A673 (cell line): ENCODE results near the gene SFMBT2. TPM values are rescaled to one million over a fixed set of nuclear protein-coding genes. Genes with fewer than 3 reads are reported as not detected.

Source experiments
- BruUV-seq: library from RNA; stranded (reverse); fragments of 400-500 nt; replicated peaks from 2 replicates; lab custom pipeline; 2021; lab: Mats Ljungman, UMichigan
- CTCF ChIA-PET: fragments of 300-600 bp; sonication (Branson Sonifier 250); formaldehyde crosslinking; loops from one replicate; lab custom pipeline; 2022; ENCODE audit warnings: antibody characterized with exemption; lab: Charles Lee
- POLR2A ChIA-PET: fragments of 300-600 bp; sonication (Branson Sonifier 250); formaldehyde crosslinking; loops from one replicate; lab custom pipeline; 2022; ENCODE audit warnings: antibody characterized with exemption; ENCODE audit not compliant: low non-redundant PET; lab: Charles Lee
- DNase-seq: peaks from one replicate; pipeline ENCODE4 v3.0.0-alpha.2; 2015; ENCODE audit warnings: low spot score
- H3K27ac ChIP-seq: fragments of 200-600 bp; sonication (generic); 2 replicates; pipeline ENCODE4 v1.5.1; 2016; ENCODE audit warnings: mixed run types, low read depth, mild to moderate bottlenecking, mixed read lengths, antibody characterized with exemption, low read length; ENCODE audit not compliant: poor library complexity, severe bottlenecking
- H3K27me3 ChIP-seq: fragments of 200-600 bp; sonication (generic); replicated peaks from 2 replicates; pipeline ENCODE4 v1.6.1; 2017; ENCODE audit warnings: mixed run types, low read depth, mild to moderate bottlenecking, mixed read lengths, antibody characterized with exemption, low read length; ENCODE audit not compliant: insufficient read depth, poor library complexity
- H3K36me3 ChIP-seq: fragments of 200-600 bp; sonication (generic); 2 replicates; pipeline ENCODE4 v1.6.1; 2016; ENCODE audit warnings: mixed run types, mild to moderate bottlenecking, mixed read lengths, antibody characterized with exemption, low read length; ENCODE audit not compliant: insufficient read depth, poor library complexity, severe bottlenecking
- H3K4me1 ChIP-seq: fragments of 200-600 bp; sonication (generic); 2 replicates; pipeline ENCODE4 v1.6.1; 2017; ENCODE audit warnings: mixed run types, mild to moderate bottlenecking, mixed read lengths, antibody characterized with exemption, low read length; ENCODE audit not compliant: insufficient read depth, poor library complexity, severe bottlenecking
- H3K4me3 ChIP-seq: fragments of 200-600 bp; sonication (generic); 2 replicates; pipeline ENCODE4 v1.5.1; 2016; ENCODE audit warnings: low read depth, mixed run types, mild to moderate bottlenecking, mixed read lengths, low read length; ENCODE audit not compliant: poor library complexity, severe bottlenecking
- H3K9me3 ChIP-seq: fragments of 200-600 bp; sonication (generic); 2 replicates; pipeline ENCODE4 v1.6.1; 2016; ENCODE audit warnings: mixed run types, low read depth, mild to moderate bottlenecking, mixed read lengths, antibody characterized with exemption, low read length; ENCODE audit not compliant: poor library complexity, severe bottlenecking
- EZH2 ChIP-seq: fragments of 200-600 bp; sonication (generic); IDR thresholded peaks from 2 replicates; pipeline ENCODE4 v1.6.1; 2017; ENCODE audit warnings: borderline replicate concordance, low read depth, mild to moderate bottlenecking, mixed read lengths, antibody characterized with exemption, low read length; ENCODE audit not compliant: poor library complexity, severe bottlenecking
- intact Hi-C: fragments of 100-400 bp; cut with micrococcal nuclease; formaldehyde crosslinking; loops from one replicate; pipeline ENCODE4 v1.10.0; 2022; ENCODE audit not compliant: unreplicated experiment
- total RNA-seq: library from RNA; stranded (reverse); gene quantifications from 2 replicates; pipeline ENCODE4 v1.2.3, GENCODE V29; 2021
- TF ChIP-seq, protein P1 (sequence below): fragments of 300-800, 200-600 bp; sonication (generic); conservative IDR thresholded peaks from 2 replicates; pipeline ENCODE4 v1.5.1; 2017; ENCODE audit warnings: low read depth, mild to moderate bottlenecking, antibody characterized with exemption, low read length, moderate library complexity, mixed read lengths

The SFMBT2 gene
- total RNA-seq, 1 experiment from 2014 or later, result 8.2 TPM

DNA sequence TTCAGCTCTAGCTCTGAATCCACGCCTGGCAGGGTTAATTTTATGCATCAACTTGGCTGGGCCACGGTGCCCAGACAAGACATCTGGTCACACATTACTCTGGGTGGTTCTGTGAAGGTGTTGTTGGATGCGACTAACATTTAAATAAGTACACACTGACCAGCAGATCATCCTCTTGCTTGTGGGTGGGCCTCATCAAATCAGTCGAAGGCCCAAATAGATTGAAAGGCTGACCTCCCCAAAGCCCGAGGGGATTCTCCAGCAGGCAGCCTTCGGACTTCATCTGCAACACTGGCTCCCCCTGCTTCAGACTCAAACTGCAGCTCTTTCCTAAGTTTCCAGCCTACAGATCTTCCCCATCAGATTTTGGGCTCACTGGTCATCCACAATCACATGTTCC, 53.6 kb downstream of the SFMBT2 start:
- Histone ChIP-seq H3K4me1 (no peaks in the 10 kb centered on the region), H3K4me3 (no peak overlapping the region), H3K27ac (no peak overlapping the region), H3K36me3 (no peaks in the 10 kb centered on the region), H3K9me3 (no peaks in the 10 kb centered on the region), H3K27me3 (no peaks in the 10 kb centered on the region)
- CTCF ChIA-PET, result no interaction called here
- BruUV-seq, result no TSS peak
- DNase-seq, result no peak
- TF ChIP-seq EZH2, result no peak
- TF ChIP-seq, protein P1, sequence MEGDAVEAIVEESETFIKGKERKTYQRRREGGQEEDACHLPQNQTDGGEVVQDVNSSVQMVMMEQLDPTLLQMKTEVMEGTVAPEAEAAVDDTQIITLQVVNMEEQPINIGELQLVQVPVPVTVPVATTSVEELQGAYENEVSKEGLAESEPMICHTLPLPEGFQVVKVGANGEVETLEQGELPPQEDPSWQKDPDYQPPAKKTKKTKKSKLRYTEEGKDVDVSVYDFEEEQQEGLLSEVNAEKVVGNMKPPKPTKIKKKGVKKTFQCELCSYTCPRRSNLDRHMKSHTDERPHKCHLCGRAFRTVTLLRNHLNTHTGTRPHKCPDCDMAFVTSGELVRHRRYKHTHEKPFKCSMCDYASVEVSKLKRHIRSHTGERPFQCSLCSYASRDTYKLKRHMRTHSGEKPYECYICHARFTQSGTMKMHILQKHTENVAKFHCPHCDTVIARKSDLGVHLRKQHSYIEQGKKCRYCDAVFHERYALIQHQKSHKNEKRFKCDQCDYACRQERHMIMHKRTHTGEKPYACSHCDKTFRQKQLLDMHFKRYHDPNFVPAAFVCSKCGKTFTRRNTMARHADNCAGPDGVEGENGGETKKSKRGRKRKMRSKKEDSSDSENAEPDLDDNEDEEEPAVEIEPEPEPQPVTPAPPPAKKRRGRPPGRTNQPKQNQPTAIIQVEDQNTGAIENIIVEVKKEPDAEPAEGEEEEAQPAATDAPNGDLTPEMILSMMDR, result no peak
- POLR2A ChIA-PET, result no interaction called here
- intact Hi-C loops, result no loop called here

GRCh38 chr10:7354330-7355047, 56.3 kb downstream of the SFMBT2 start:
- TF ChIP-seq, protein P1, result no peak
- no peak for TF ChIP-seq EZH2
- Histone ChIP-seq H3K27me3 (no peaks in the 10 kb centered on the region), H3K9me3 (no peaks in the 10 kb centered on the region), H3K36me3 (no peaks in the 10 kb centered on the region), H3K4me3 (no peak overlapping the region), H3K4me1 (no peaks in the 10 kb centered on the region), H3K27ac (no peak overlapping the region)
- DNase-seq, result peak; percentile 55
- CTCF ChIA-PET, result no interaction called here
- POLR2A ChIA-PET, result no interaction called here
- intact Hi-C loops, result no loop called here
- BruUV-seq, result no TSS peak

DNA sequence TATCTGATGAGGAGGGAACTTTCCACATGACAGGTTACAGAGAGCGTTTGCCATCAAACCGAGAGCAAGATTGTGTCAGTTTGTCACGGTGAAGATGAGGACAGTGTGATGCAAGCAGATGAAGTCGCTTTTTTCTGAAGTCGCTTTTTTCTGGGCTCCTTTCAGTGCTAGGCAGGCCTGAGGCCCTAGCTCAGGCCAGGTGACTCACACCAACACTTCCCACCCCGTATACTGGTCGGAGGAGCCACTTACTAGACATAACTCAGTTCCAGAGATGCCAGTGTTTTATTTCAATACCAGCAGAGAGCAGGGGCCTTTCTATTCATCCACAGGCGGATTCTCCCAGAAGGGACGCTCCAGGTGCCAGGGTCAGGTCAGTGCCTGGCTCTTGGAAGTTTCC, 58.9 kb downstream of the SFMBT2 start:
- Histone ChIP-seq H3K4me3 (no peak overlapping the region), H3K9me3 (no peaks in the 10 kb centered on the region), H3K4me1 (no peaks in the 10 kb centered on the region), H3K27ac (no peak overlapping the region), H3K27me3 (peaks cover 6% of the 10 kb centered on the region), H3K36me3 (no peaks in the 10 kb centered on the region)
- DNase-seq, result no peak
- TF ChIP-seq EZH2, result no peak
- TF ChIP-seq, protein P1, result no peak
- BruUV-seq, result no TSS peak
- ChIA-PET POLR2A (no interaction called here), CTCF (no interaction called here)
- intact Hi-C loops, result no loop called here
